Measurements from ENCODE around the gene REXO5.

- TF ChIP-seq CTCF (IDR thresholded peaks at IDR 0.05) (no peak), POLR2AphosphoS5 (IDR thresholded peaks at IDR 0.05) (no peak)
Observed at GRCh38 chr16:20838240-20838639, 31.9 kb downstream of the REXO5 start.
